Right hindlimb (tissue), 1 donor: Measurements from ENCODE around the gene NHERF2.

ENCODE experiments used
- DNase-seq: peaks from one replicate; pipeline ENCODE4 v3.0.0-alpha.2; 2018

The NHERF2 gene

GRCh38 chr16:2084895-2085625 lies 58.4 kb downstream of the NHERF2 start:
- DNase-seq = no peak

- DNase-seq = no peak
These were observed 59.0 kb downstream of the NHERF2 start for GRCh38 chr16:2085669-2086068.

- DNase-seq = no peak
These were observed 59.5 kb downstream of the NHERF2 start for GRCh38 chr16:2086106-2086742.

- no peak for DNase-seq
These were observed 60.4 kb downstream of the NHERF2 start for GRCh38 chr16:2086812-2087747.

- DNase-seq = no peak
These were observed 61.3 kb downstream of the NHERF2 start for GRCh38 chr16:2087748-2088631.
